K562 (cell line): ENCODE results near the gene ZNF862. TPM values are rescaled to one million over a fixed set of nuclear protein-coding genes. Genes with fewer than 3 reads are reported as not detected.

Experiments
- FOXA3 ChIP-seq, 2 experiments: fragments of 450-650 bp in 1 of 2; sonication (generic) in 1 of 2; formaldehyde crosslinking; IDR thresholded peaks in 1 of 2; conservative IDR thresholded peaks in 1 of 2; 2 replicates each; pipeline versions ENCODE4 v1.4.0 to v1.8.0; 2020 to 2022; ENCODE audit warnings: mild to moderate bottlenecking in 2 of 2, missing genetic modification reagents in 1 of 2
- HMGN3 ChIP-seq: IDR thresholded peaks from 2 replicates; pipeline ENCODE4 v1.6.1; 2011; ENCODE audit warnings: borderline replicate concordance, low read depth, mild to moderate bottlenecking, mixed read lengths, low read length; ENCODE audit not compliant: insufficient read length; ENCODE audit errors: extremely low read depth
- RBM34 ChIP-seq: fragments of 200-400 bp; formaldehyde crosslinking; IDR thresholded peaks from 2 replicates; pipeline ENCODE4 v1.6.1; 2018; ENCODE audit warnings: low read length, borderline replicate concordance; ENCODE audit not compliant: insufficient read depth
- SREBF2 ChIP-seq: sonication (generic); formaldehyde crosslinking; IDR thresholded peaks from 2 replicates; pipeline ENCODE4 v1.4.0; 2020; ENCODE audit warnings: mild to moderate bottlenecking, missing genetic modification reagents
- TCF15 ChIP-seq: fragments of 250-450 bp; sonication (Bioruptor Pico); IDR thresholded peaks from 2 replicates; pipeline ENCODE4 v1.8.0; 2022; ENCODE audit warnings: moderate library complexity, mild to moderate bottlenecking, inconsistent platforms
- TEAD1 ChIP-seq, 2 experiments: fragments of 450-650 bp in 1 of 2; sonication (generic) in 1 of 2; formaldehyde crosslinking; IDR thresholded peaks; 2 replicates each; pipeline versions ENCODE4 v1.4.0 to v1.8.0; 2020 to 2022; ENCODE audit warnings: mild to moderate bottlenecking in 2 of 2, missing genetic modification reagents in 1 of 2
- ZNF224 ChIP-seq: sonication (generic); formaldehyde crosslinking; IDR thresholded peaks from 2 replicates; pipeline ENCODE4 v1.8.0; 2022; ENCODE audit warnings: mild to moderate bottlenecking, missing genetic modification reagents
- ZNF77 ChIP-seq: fragments of 250-450 bp; sonication (Bioruptor Pico); IDR thresholded peaks from 2 replicates; pipeline ENCODE4 v1.5.0; 2020
- polyA plus RNA-seq, 8 experiments: library from polyadenylated mRNA; depleted of rRNA in 4 of 8; stranded (reverse) in 5 of 8; unstranded in 3 of 8; fragments of >200 nt; fragmentation: Nextera tagmentation in 2 of 8; fragmentation: Illumina TruSeq in 1 of 8; extraction: Ambion mirVana in 2 of 8; extraction: Trizol in 1 of 8; gene quantifications; 2 replicates each; pipeline versions ENCODE4 v1.2.1 to v1.2.3, GENCODE V29; 2011 to 2014; ENCODE audit warnings: inconsistent platforms in 1 of 8, missing spikeins in 1 of 8
- total RNA-seq, 7 experiments: library from RNA; depleted of rRNA in 6 of 7; stranded (reverse); fragments of >200 nt in 6 of 7; fragmentation: Illumina TruSeq in 2 of 7; extraction: Trizol in 2 of 7; gene quantifications; 2 replicates each; pipeline versions ENCODE4 v1.2.1 to v1.2.3, GENCODE V29; 2011 to 2021; ENCODE audit warnings: low replicate concordance in 1 of 7
- TF ChIP-seq, protein P1 (sequence below): fragments of 150-350 bp; conservative IDR thresholded peaks from 2 replicates; pipeline ENCODE4 v1.6.1; 2014; ENCODE audit warnings: low read length
- TF ChIP-seq, protein P2 (sequence below): fragments of 450-650 bp; IDR thresholded peaks from one replicate; pipeline ENCODE4 v1.6.1; 2018; ENCODE audit warnings: mild to moderate bottlenecking, moderate library complexity; ENCODE audit not compliant: partially characterized antibody
- TF ChIP-seq, protein P3 (sequence below): sonication (generic); formaldehyde crosslinking; IDR thresholded peaks from 2 replicates; pipeline ENCODE4 v1.9.0; 2022; ENCODE audit warnings: mild to moderate bottlenecking, missing genetic modification reagents

The ZNF862 gene
- total and polyA plus RNA-seq, 9 of the 15 experiments (the other 6 are each of a cell fraction or from before 2014, with no cell fraction given) = 1.1 to 3.9 (median 2.6) TPM

- TF ChIP-seq ZNF77 (CRISPR knock-in tag) (no peak), RBM34 (no peak), SREBF2 (no peak), HMGN3 (peak; percentile 66), TEAD1 (CRISPR knock-in tag; IDR thresholded peaks at IDR 0.05) (peak in 1 of 2 experiments; percentile 86; a peak in 1 of 4 replicates), FOXA3 (CRISPR knock-in tag; conservative IDR thresholded peaks at IDR 0.05 in 1 of 2, IDR thresholded peaks at IDR 0.05 in 1 of 2) (no peak), TCF15 (CRISPR knock-in tag) (no peak), ZNF224 (CRISPR knock-in tag) (peak; percentile 75; the same call in 1 of the 2 replicates)
- TF ChIP-seq, protein P1, sequence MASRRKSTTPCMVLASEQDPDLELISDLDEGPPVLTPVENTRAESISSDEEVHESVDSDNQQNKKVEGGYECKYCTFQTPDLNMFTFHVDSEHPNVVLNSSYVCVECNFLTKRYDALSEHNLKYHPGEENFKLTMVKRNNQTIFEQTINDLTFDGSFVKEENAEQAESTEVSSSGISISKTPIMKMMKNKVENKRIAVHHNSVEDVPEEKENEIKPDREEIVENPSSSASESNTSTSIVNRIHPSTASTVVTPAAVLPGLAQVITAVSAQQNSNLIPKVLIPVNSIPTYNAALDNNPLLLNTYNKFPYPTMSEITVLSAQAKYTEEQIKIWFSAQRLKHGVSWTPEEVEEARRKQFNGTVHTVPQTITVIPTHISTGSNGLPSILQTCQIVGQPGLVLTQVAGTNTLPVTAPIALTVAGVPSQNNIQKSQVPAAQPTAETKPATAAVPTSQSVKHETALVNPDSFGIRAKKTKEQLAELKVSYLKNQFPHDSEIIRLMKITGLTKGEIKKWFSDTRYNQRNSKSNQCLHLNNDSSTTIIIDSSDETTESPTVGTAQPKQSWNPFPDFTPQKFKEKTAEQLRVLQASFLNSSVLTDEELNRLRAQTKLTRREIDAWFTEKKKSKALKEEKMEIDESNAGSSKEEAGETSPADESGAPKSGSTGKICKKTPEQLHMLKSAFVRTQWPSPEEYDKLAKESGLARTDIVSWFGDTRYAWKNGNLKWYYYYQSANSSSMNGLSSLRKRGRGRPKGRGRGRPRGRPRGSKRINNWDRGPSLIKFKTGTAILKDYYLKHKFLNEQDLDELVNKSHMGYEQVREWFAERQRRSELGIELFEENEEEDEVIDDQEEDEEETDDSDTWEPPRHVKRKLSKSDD = no peak
- TF ChIP-seq, protein P2, sequence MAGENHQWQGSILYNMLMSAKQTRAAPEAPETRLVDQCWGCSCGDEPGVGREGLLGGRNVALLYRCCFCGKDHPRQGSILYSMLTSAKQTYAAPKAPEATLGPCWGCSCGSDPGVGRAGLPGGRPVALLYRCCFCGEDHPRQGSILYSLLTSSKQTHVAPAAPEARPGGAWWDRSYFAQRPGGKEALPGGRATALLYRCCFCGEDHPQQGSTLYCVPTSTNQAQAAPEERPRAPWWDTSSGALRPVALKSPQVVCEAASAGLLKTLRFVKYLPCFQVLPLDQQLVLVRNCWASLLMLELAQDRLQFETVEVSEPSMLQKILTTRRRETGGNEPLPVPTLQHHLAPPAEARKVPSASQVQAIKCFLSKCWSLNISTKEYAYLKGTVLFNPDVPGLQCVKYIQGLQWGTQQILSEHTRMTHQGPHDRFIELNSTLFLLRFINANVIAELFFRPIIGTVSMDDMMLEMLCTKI = no peak
- TF ChIP-seq, protein P3, sequence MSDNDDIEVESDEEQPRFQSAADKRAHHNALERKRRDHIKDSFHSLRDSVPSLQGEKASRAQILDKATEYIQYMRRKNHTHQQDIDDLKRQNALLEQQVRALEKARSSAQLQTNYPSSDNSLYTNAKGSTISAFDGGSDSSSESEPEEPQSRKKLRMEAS = no peak; the same call in none of the 2 replicates
These were observed at the start of gene ZNF862 (continued) for GRCh38 chr7:149838224-149838991.
